NCI-H2029 (cell line): ENCODE results near the gene CXXC5.

ENCODE experiments used
- DNase-seq: peaks from one replicate; lab custom pipeline; 2025; lab: John Stamatoyannopoulos, UW

Gene CXXC5

DNA sequence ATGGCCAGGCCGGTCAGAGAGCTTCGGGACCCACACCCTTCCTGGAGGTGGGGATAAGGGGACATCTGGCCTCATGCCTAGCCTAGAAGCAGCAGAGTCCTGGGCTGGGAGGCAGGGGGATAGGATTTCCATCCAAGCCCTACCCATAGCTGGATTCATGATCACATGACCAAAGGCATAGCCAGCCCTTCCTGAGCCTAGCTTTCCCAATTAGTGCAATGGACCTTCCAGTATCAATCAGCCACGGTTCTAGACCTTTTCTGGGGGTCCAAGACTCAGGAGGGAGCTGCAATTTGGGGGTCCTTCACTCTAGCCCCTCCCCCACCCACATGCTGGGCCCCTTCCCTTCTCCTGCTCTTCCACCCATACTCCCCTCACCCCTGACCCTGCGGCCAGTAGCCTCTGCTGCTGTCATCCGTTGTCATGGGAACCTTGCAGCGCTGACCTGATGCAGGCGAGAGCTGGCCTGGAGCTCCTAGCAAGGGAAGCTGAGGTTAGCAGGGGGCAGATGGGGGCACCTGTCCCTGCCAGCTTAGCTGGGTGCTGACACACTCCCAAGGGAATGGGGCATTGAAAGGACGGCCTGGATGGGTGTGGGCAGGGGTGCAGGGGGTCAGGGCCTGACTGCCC, 44.6 kb downstream of the CXXC5 start:
- no peak for DNase-seq

DNA sequence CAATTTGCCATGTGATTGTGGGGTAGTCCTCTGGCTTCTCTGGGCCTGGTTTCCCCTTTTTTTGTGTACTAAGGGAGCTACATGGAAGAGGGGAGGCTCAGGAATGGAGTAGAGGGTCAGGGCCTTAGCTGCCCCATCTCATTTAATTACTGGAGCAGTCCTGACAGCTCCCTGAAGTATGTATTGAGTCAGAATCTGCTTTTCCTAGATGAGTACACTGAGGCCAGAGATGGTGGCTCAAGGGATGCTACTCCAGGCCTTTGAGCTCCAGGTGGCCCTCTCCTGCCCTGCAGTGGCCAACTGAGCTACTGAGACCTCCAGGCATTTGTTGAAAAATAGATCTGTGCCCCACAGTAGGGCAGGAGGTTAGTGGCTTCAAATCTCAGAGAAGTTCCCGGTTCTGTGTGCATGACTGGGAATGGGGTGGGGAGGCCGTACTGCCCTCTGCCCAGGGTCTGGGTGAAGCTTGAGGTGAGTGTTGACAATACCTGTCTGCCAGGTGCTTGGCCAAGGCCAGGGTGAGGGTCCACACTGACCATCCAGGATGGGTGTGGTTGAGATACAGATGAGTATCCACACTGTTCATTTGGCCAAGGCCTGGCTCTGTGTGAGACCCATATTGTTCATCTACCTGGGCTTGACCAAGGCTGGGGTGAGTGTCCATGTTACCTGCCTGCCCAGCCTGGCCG, 45.7 kb downstream of the CXXC5 start:
- no peak for DNase-seq

DNA sequence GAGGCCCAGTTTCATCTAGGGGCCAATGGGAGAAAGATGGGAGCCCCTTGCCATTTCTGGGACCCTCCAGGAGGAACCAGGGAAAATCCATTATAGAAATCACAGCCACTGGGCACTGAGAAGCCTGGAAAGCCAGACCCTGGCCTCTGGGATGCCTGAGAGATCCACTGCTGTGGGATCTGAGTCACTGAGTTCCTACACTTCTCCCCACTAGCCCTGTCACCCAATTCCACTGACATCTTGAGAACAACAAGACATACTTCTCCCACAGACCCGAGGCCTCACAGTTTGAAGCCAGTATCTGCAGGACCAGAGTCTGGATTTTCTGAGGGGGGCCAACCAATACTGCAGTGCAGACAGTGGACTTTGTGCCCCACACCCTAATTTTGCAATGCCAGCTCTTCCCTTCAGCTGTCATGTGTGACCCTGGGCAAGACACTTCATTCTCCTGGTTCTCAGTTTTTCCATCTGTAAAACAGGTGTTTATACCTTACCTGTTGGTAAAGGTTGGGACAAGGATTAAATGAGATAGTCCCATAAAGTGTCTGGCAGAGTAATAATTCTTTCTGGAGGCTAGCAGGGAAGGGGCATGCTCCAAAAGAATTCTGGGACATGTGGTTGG, 46.5 kb downstream of the CXXC5 start:
- DNase-seq = no peak

DNA sequence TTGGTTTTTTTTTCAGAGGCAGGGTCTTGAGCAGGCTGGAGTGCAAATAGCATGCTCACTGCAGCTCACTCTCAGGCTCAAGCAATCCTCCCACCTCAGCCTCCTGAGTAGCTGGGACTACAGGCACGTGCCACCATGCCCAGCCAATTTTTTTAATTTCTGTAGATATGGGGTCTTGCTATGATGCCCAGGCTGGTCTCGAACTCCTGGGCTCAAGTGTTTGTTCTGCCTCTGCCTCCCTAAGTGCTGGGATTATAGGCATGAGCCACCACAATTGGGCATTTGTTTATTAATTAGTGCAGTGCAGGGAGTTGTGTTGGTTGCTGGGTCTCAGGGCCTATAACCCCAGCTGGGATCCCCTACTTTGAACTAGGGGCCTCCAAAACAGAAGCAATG, 47.0 kb downstream of the CXXC5 start:
- no peak for DNase-seq

DNA sequence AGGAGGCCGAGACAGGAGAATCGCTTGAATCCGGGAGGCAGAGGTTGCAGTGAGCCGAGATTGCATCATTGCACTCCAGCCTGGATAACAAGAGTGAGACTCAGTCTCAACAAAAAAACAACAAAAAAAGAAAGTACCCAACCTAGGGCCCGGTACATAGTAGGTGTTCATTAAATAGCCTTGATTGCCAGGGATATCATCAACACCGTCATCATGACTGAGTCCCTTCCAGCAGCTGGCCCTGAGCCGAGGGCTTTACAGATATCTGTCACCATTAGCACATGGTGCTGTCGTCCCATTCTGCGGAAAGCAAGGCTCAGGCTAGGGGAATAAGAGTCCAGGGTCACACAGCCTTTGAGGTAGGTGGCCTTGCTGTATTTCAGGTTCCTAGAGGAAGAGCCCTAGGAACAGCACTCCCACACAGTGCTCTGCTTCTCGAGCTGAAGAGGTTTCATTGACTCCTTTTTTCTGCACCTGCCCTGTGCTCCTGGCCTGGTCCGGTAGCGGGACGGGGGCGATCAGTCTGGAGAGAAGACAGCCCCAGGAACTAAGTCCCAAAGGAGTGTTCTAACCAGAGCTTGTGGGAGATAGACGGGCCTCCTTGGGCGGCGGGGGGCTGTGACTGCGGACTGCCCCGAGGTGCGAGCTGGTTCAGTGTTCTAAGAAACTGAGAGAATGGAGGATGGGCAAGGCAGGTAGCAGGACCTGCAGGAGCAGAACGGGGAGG, 48.2 kb downstream of the CXXC5 start:
- DNase-seq = no peak

DNA sequence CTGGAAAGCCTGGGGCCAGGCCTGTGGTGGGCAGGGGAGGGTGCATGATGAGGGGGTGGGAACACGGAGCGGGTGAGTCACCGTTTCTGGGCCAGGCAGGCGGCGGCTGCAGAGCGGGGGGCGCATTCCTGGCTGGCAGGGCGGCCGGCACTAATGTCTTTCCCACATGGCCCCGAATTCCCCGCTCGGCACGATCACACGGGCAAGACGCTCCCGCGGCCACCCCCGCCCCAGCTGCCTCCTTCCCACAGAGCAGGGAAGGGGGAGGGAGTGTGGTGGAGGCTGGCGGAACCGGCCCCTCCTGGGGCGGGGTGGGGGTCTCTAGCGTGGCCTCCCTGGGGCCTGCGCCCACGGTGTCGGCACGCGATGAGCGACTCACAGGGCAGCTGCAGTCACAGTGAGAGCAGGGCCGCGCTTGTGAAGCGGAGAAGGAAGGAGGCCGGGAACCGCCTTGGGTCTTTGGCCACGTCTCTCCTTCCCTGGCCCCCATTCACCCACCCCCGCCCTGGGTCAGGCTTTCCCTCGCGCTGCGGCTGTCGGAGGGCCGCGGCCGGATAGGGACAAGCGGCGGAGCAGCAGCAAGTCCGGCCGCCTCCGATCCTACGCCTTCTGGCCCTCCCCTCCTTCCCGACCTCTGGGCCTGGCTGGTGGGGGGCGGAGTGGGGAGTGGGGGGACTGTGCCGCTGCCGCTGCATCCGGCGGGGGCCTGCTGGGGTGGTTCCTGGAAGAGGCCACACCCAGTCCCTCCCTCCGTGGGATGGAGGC, 48.9 kb downstream of the CXXC5 start:
- no peak for DNase-seq

DNA sequence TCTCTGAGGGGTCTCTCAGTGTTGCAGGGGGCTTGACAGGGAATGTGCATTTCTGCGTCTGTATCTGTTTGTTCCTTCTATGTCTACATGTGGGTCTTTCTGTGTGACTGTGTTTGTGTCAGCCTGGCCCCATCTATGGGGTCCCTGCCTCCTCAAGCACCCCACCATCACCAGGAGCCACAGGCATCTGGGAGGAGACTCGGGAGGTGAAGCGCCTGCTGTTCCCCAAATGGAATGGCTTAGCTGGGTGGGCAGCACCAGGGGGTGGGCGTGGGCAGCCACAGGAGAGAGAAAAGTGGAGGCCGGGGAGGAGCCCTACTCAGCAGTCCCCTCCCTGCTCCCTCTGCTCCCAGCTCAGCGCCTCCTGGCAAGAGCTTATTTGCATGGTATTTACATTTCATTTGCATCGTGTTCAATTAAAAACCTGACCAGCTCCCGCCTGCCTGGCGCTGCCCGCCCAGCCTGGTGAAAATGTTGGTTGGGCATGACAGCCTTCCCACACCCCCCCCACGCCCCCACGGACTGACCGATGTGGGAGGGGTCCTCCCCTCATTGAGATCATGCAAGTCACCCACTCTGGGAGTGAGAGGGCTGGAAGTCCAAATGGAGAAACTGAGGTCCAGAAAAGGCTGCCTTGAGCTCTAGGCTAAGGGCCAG, 50.5 kb downstream of the CXXC5 start:
- DNase-seq = peak; percentile 62

DNA sequence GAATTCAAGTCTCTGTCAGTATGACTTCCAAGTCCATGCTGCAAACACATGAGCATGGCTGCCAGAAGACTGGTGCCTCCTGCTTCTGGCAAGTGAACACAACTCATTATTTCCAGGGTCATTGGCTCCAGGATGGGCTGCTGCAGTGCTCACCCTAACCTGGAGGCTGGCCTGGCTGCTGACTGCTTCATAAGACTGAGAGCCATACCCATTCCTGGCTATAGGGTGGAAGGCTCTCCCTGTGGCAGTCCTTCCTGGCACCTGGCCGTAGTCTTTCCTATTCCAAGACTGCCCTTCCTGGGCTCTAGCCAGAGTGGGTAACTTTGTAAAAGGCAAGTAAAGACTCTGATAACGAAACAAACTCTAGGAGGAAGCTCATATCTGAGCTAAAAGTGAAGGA, 51.2 kb downstream of the CXXC5 start:
- no peak for DNase-seq

DNA sequence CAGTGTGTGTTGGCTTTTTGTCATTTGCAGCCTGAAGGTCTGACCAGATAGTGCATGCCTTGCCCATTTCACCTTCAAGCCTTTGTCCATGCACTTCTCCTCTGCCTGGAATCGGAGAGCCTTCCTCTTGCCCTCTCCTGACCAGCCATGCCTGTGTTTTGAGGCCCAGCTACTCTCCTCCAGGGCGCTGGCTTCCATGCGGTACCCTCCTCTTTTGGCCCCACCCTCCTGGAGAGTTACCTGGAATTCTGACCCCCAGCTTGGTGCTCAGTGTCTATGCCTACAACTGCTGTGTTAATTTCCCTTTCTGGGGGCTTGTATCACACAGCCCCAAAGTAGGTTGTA, 52.5 kb downstream of the CXXC5 start:
- DNase-seq = no peak

DNA sequence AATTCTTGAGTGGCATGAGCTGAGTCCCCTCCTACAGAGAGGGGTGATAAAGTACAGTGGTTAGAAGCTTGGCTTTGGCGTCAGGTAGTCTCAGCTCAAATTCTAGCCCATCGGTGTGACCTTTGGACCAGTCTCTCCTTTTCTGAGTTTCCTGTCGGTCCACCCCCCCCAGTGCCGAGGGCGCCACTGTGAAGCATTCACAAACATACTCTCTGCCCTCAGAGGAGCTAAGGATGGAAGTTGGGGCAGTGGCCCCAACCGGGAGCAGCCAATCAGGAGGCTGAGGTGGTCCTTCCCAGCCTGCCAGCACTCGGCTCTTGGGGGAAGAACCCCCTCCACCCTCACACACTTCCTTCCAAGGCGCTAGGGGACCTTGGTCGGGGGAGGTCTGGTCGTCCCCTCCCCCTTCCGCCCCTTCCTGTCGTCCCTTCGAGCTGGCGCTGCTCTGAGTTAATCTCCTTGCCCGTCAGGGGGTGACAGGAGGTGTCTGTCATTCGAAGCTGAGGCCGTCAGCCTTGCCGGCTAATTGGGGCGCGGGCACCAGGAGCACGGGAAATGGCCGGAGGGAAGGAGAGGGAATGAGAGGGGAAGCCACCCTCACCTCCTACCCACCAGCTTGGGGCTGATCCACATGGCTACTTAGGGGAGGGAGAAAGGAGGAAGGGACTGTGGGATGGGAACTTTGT, 53.0 kb downstream of the CXXC5 start:
- DNase-seq = no peak

DNA sequence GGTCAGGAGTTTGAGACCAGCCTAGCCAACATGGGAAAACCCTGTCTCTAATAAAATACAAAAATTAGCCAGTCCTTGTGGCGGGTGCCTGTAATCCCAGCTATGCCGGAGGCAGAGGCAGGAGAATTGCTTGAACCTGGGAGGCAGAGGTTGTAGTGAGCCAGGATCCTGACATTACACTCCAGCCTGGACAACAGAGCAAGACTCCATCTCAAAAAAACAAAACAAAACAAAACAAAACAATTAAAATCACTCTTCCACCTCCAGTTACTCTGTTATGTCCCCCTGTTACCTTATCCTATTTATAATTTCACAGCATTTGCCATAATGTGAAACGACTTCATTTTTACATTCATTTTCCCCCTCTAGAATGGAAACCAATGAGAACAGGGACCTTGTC, 54.4 kb downstream of the CXXC5 start:
- DNase-seq = no peak

DNA sequence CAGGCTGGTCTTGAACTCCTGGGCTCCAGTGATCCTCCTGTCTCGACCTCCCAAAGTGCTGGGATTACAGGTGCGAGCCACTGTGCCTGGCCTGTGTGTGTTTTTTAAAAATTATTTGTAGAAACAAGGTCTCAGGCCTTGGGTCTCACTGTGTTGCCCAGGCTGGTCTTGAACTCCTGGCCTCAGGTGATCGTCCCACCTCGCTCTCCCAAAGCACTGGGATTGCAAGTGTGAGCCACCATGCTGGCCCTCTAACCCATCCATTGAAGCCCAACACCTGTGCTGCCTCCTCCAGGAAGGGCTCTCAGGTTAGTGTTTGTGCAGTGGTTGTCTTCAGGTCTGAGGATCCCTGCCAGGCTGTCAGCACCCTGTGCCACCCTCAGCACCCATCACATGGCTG, 56.6 kb downstream of the CXXC5 start:
- no peak for DNase-seq

DNA sequence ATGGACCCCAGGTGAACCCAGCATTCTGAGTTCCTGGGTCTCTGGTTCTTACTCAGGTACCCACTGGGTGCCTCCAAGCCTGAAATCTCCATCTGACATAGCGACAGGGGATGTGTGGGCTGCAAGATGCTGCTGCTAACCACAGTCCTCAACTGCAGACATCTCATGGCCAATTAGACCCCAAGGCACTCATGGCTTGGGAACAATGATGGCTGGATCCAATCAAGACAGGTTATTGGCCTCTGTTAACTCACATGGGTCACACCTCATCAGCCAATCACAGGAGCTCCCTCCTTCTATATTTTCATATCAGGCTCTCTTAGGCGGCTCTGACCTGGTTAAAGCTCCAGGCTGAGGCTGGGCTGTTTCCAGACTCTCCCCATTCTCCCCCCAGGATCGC, 57.0 kb downstream of the CXXC5 start:
- no peak for DNase-seq

DNA sequence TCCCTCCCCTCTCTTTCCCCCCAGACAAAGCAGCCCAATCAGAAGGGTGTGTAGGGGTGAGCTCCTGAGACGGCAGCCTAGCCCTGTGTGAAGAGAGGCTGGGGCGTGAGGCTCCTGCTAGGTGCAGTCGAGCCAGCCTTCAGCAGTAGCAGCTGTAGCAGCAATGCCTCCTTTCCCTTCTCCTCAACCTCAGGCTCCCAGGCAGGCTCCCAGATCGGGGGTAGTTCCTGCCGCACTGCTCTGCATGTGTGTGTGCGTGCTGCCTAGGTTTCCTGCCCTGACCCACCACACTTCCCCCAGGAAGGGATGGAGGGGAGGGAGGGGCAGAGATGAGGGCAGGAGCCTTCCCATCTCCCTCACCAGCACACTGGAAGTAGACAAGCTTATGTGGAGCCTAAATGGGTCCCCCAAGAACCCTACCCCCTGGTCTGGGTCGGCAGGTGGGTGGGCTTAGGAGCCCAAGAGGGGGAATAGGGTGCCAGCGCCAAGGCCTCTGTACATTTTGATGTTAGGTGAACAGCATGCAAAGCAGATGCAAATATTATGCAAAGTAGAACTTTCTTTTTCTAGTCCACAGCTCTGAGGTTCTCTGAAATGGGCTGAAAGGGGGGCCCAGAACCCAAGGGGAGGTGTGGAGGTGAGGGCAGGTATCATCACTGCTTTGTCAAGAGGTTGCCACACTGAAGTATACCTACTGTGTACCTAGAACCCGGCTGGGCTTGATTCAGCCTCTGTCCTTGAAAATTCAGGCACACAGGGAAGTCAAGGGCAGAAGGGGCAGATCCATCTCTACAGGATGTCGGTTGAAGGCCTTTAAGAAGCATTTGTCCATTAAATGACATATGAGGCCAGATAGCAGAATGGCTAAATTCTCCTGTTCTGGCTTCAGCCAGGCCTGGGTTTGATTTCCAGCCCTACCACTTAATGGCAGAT, 57.8 kb downstream of the CXXC5 start:
- DNase-seq = no peak

DNA sequence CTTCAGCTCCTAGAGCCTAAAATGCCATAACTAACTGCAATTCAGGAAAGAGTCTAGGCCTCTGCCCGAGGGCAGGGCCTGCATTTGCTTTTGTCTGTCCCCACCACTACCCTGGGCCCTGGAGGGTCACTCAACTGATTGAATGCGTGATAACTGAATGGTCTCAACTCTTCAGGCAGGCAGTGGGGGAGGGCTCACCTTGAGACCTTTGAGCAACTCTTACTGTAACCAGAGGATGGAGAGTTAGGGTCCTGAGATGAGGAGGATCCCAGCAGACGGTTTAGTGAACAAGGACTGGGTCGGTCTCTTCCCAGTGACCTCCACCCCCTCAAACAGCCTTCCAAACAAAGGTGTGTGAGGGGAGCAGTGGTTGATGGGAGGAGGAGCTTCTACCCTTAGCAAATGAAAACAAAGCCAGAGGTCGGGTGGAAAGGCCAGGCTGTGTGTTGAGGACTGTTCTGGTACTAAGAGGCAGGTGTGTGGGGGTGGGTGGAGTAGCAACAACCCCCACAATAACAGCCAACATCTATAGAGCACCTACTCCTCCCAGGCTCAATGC, 59.4 kb downstream of the CXXC5 start:
- peak; percentile 53 for DNase-seq

DNA sequence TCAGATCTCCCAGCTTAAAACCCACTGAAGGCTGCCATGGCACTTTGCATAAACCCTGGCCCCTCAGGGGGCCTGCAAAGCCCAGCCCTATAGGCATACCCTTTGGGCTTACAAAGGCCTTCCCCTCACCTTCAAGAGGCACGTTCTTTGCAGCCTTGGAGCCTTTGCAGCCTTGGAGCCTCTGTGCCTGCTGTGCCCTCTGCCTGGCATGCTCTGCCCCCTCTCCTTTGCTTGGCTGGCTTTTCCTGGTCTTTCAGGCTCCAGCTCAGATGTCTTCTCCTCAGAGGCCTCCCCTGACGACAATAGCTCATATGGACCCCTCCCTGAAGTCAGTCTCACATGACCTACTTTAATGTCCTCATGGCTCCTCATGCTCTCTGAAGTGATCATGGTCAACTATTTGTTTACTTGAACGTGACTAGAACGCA, 60.3 kb downstream of the CXXC5 start:
- peak; percentile 86 for DNase-seq

DNA sequence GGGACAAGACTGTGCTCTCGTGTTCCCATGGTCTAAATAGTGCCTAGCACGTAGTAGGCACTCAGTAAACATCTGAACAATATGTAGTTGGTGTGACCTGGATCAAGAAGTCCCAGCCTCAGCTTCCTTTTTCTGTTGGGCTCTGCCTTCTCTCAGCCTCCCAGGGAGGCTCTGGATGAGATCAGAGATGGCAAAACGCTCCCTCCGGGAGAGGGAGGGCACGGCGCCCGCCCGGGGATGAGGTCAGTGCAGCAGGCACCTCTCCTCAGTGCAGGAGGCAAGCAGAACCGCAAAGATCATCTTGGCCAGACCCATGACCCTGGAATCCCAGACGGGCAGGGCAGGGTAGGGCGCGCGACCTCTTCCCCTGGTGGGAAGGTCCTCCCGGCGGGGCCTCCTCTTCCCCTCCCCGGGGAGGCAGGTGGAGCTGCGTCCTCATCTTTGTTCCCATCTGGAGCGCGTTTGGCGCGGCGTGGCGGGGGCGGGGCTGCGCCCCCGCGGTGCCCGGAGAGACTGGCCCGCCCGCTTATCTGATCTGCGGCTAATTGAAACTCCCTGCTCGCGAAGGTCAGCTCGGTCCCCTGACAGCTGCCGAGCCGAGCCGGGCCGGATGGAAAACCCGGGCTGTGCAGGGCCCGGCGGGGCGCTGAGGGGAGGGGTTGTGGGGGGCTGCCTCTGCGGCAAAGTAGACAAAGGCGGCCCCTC, 60.9 kb downstream of the CXXC5 start:
- DNase-seq = peak; percentile 95

DNA sequence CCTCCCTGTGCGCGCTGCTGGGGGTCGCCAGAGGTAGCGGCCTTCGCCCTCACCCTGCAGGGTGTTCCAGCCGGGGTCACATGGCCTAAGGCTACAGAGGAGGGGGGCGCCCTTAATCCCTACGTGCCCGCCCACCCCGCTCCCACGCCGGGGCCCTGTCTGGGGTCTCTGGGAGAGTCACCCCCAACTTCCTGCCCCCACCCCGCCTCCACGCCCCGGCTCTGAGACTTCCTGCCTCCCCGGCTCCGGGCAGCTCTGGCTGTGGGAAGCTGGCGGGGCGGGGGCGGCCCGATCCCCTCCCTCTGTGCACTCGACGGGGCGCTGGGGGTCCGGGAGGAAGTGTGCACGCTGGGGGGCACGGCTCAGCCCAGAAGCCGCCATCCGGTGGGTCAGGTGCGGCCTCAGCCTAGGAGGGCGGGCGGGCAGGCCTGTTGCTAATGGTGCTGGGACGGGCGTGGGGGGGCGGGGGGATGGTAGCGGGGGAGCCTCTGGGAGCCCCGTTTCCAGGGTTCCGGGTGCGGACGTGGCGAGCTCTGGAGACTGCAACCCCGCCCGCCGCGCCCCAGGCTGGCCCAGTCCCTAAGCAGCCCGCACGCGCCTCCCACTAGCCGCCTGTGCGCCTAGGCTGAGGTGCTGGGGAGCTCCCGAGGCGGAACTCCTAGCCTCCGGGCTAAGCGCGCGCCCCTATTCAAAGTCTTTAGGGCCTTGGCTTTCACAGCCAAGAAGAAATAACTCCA, 61.6 kb downstream of the CXXC5 start:
- no peak for DNase-seq
